Mesendoderm (in vitro differentiated cells): ENCODE results near the gene PDCD1. TPM values are rescaled to one million over a fixed set of nuclear protein-coding genes. Genes with fewer than 3 reads are reported as not detected.
"Not testable (repeated sequence)": the region's sequence is repeated elsewhere in the genome, so short reads cannot be mapped to it uniquely, and the experiment has no call there.

Source experiments
- DNase-seq: peaks from one replicate; pipeline ENCODE4 v3.0.0; 2013
- H2AK5ac ChIP-seq: 2 replicates; pipeline ENCODE4 v1.6.1; 2013; ENCODE audit warnings: low read length, inconsistent platforms
- H2BK120ac ChIP-seq: 2 replicates; pipeline ENCODE4 v1.6.1; 2013; ENCODE audit warnings: low read depth, mild to moderate bottlenecking, low read length, moderate library complexity, mixed read lengths
- H2BK15ac ChIP-seq: replicated peaks from 2 replicates; pipeline ENCODE4 v1.6.1; 2013; ENCODE audit warnings: low read depth, mild to moderate bottlenecking, moderate library complexity
- H2BK5ac ChIP-seq: 2 replicates; pipeline ENCODE4 v1.6.1; 2013; ENCODE audit warnings: low read length, inconsistent platforms
- H3K18ac ChIP-seq: 2 replicates; pipeline ENCODE4 v1.6.1; 2013; ENCODE audit warnings: mild to moderate bottlenecking, low read length, mixed read lengths
- H3K23ac ChIP-seq: one replicate; pipeline ENCODE4 v1.6.1; 2013; ENCODE audit warnings: low read length
- H3K27ac ChIP-seq: 2 replicates; pipeline ENCODE4 v1.5.1; 2013; ENCODE audit warnings: low read depth, mild to moderate bottlenecking, inconsistent platforms, low read length, moderate library complexity
- H3K27me3 ChIP-seq: 2 replicates; pipeline ENCODE4 v1.6.1; 2013; ENCODE audit warnings: low read length, control low read depth, mild to moderate bottlenecking, inconsistent platforms; ENCODE audit not compliant: insufficient read depth, poor library complexity
- H3K36me3 ChIP-seq: 2 replicates; pipeline ENCODE4 v1.6.1; 2013; ENCODE audit warnings: low read length, inconsistent platforms; ENCODE audit not compliant: control insufficient read depth, insufficient read depth
- H3K4ac ChIP-seq: one replicate; pipeline ENCODE4 v1.6.1; 2013; ENCODE audit warnings: low read depth, mild to moderate bottlenecking, low read length, moderate library complexity
- H3K4me1 ChIP-seq: 2 replicates; pipeline ENCODE4 v1.6.1; 2013; ENCODE audit warnings: low read depth, low read length, inconsistent platforms; ENCODE audit not compliant: control insufficient read depth
- H3K4me2 ChIP-seq: 2 replicates; pipeline ENCODE4 v1.6.1; 2013; ENCODE audit warnings: low read length
- H3K4me3 ChIP-seq: 2 replicates; pipeline ENCODE4 v1.5.1; 2013; ENCODE audit warnings: mild to moderate bottlenecking, low read length
- H3K56ac ChIP-seq: one replicate; pipeline ENCODE4 v1.6.1; 2013; ENCODE audit warnings: low read length
- H3K79me1 ChIP-seq: 2 replicates; pipeline ENCODE4 v1.6.1; 2013; ENCODE audit warnings: low read length, inconsistent platforms
- H3K79me2 ChIP-seq: 2 replicates; pipeline ENCODE4 v1.6.1; 2013; ENCODE audit warnings: mild to moderate bottlenecking, low read length; ENCODE audit not compliant: control insufficient read depth, insufficient read depth
- H3K9ac ChIP-seq: 2 replicates; pipeline ENCODE4 v1.6.1; 2013; ENCODE audit warnings: low read length, inconsistent platforms
- H4K5ac ChIP-seq: one replicate; pipeline ENCODE4 v1.6.1; 2013; ENCODE audit warnings: low read length
- H4K8ac ChIP-seq: one replicate; pipeline ENCODE4 v1.6.1; 2013; ENCODE audit warnings: low read depth, mild to moderate bottlenecking, control low read depth, low read length, moderate library complexity
- WGBS: extraction: QIAGEN DNeasy Blood & Tissue Kit; methylation state at CpG from one replicate; pipeline ENCODE4 v1.1.7; 2013; ENCODE audit warnings: low lambda C conversion rate, missing lambda C conversion rate; ENCODE audit not compliant: insufficient coverage; ENCODE audit errors: extremely low coverage; 5-methylcytosine and 5-hydroxymethylcytosine counted together
- polyA plus RNA-seq, 2 experiments: library from polyadenylated mRNA; stranded (reverse); fragments of 200-250 nt; gene quantifications; one replicate each; pipeline ENCODE4 v1.2.3, GENCODE V29; 2013

The PDCD1 gene
- 0.87 TPM for polyA plus RNA-seq (2013, experiment 1 of 2)
- polyA plus RNA-seq (2013, experiment 2 of 2): 0.78 TPM

- Histone ChIP-seq H3K4me3 (no peak within 1 kb of the TSS), H2AK5ac (no peak within 1 kb of the TSS)
Observed at GRCh38 chr2:241858206-241859016, at the start of gene PDCD1. TSS of gene PDCD1 (minus strand) at chr2:241858894. CDS start at chr2:241858838, 56 bp downstream.

GRCh38 chr2:241907831-241908230, 49.1 kb upstream of the PDCD1 start:
- H2BK15ac ChIP-seq, H3K23ac ChIP-seq, H3K36me3 ChIP-seq, H4K5ac ChIP-seq, H3K4me2 ChIP-seq, H3K4ac ChIP-seq, H3K79me1 ChIP-seq, H3K79me2 ChIP-seq, H3K56ac ChIP-seq, H3K9ac ChIP-seq, H3K27me3 ChIP-seq, H3K18ac ChIP-seq, H3K27ac ChIP-seq, H3K4me3 ChIP-seq, H4K8ac ChIP-seq, H2BK120ac ChIP-seq, H3K4me1 ChIP-seq, DNase-seq, H2BK5ac ChIP-seq, H2AK5ac ChIP-seq: not testable (repeated sequence)
- WGBS: no CpG with 5 or more reads among the region's 7 CpGs

More at GRCh38 chr2:241858206-241859016, at the start of gene PDCD1:
- Histone ChIP-seq H3K4me2 (no peak within 1 kb of the TSS), H2BK5ac (no peak within 1 kb of the TSS), H3K56ac (peak within 1 kb of the TSS; percentile 42), H3K79me1 (no peaks in the 10 kb centered on the region), H4K5ac (no peak within 1 kb of the TSS), H3K4me1 (peaks cover 2% of the 10 kb centered on the region), H2BK15ac (no peak within 1 kb of the TSS), H2BK120ac (no peak within 1 kb of the TSS), H3K4ac (no peak within 1 kb of the TSS), H3K36me3 (no peaks in the 10 kb centered on the region), H3K27ac (no peak within 1 kb of the TSS), H3K27me3 (no peaks in the 10 kb centered on the region), H4K8ac (no peak within 1 kb of the TSS), H3K18ac (no peak within 1 kb of the TSS), H3K9ac (no peak within 1 kb of the TSS), H3K79me2 (no peaks in the 10 kb centered on the region), H3K23ac (no peak within 1 kb of the TSS)
- peak; percentile 59 for DNase-seq
- WGBS: no CpG with 5 or more reads among the region's 28 CpGs

GRCh38 chr2:241906826-241907570, 48.3 kb upstream of the PDCD1 start:
- Histone ChIP-seq H3K4me1 (no peaks in the 10 kb centered on the region), H4K5ac (no peak overlapping the region), H3K18ac (no peak overlapping the region), H2AK5ac (no peak overlapping the region), H3K36me3 (no peaks in the 10 kb centered on the region), H3K27me3 (no peaks in the 10 kb centered on the region), H3K79me2 (no peaks in the 10 kb centered on the region), H3K23ac (peak overlapping the region; percentile 66), H3K9ac (no peak overlapping the region), H3K79me1 (no peaks in the 10 kb centered on the region), H3K56ac (no peak overlapping the region), H3K4me3 (no peak overlapping the region), H2BK15ac (no peak overlapping the region), H2BK120ac (no peak overlapping the region), H3K4me2 (no peak overlapping the region), H3K27ac (no peak overlapping the region), H3K4ac (no peak overlapping the region), H4K8ac (no peak overlapping the region), H2BK5ac (no peak overlapping the region)
- no peak for DNase-seq
- no CpG with 5 or more reads among the region's 18 CpGs for whole genome bisulfite sequencing

- not testable (repeated sequence) for H4K5ac ChIP-seq, H3K4ac ChIP-seq, H3K4me2 ChIP-seq, H3K18ac ChIP-seq, H3K4me1 ChIP-seq, H3K23ac ChIP-seq, H3K27ac ChIP-seq, H3K79me2 ChIP-seq, H3K9ac ChIP-seq, H3K56ac ChIP-seq, H2BK120ac ChIP-seq, H2BK15ac ChIP-seq, H2AK5ac ChIP-seq, H4K8ac ChIP-seq, H3K4me3 ChIP-seq, H3K79me1 ChIP-seq, H3K27me3 ChIP-seq, DNase-seq, H3K36me3 ChIP-seq, H2BK5ac ChIP-seq
- WGBS: no CpG with 5 or more reads among the region's 5 CpGs
Observed at GRCh38 chr2:241906378-241906770, 47.7 kb upstream of the PDCD1 start.

GRCh38 chr2:241905716-241906377, 47.2 kb upstream of the PDCD1 start:
- H2BK5ac ChIP-seq: no peak overlapping the region
- H3K56ac ChIP-seq: no peak overlapping the region
- H3K4me3 ChIP-seq: no peak overlapping the region
- no peak overlapping the region for H4K5ac ChIP-seq
- H3K27ac ChIP-seq: no peak overlapping the region
- WGBS: no CpG with 5 or more reads among the region's 14 CpGs
- DNase-seq: no peak
- H2BK120ac ChIP-seq: no peak overlapping the region
- no peak overlapping the region for H2BK15ac ChIP-seq
- H3K23ac ChIP-seq: no peak overlapping the region
- H3K79me2 ChIP-seq: no peaks in the 10 kb centered on the region
- H3K18ac ChIP-seq: no peak overlapping the region
- H3K36me3 ChIP-seq: no peaks in the 10 kb centered on the region
- H3K79me1 ChIP-seq: no peaks in the 10 kb centered on the region
- peaks cover 2% of the 10 kb centered on the region for H3K4me1 ChIP-seq
- no peak overlapping the region for H3K9ac ChIP-seq
- H2AK5ac ChIP-seq: no peak overlapping the region
- no peak overlapping the region for H3K4ac ChIP-seq
- H3K4me2 ChIP-seq: no peak overlapping the region
- H3K27me3 ChIP-seq: no peaks in the 10 kb centered on the region
- no peak overlapping the region for H4K8ac ChIP-seq
